ENCODE results near the gene CDK6.

The CDK6 gene

DNA sequence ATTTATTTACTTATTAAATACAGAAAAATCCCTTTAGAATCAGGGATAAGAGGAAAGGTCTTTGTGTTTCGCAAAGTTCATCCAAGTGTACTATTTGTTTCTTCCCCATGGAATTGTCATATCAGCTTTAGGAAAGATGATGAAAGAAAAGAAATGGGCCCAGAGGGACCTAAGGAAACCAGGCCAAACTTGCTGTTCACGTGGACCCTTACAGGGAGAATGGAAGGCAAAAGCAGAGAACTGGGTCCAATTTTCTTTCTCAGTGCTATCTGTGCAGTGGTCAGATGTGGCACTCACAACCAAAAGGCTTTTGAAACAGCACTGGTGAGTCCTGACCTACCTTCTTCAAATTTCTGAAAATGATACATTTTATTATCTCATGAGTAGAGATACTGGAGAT, 192.6 kb downstream of the CDK6 start:
- no peak overlapping the region for H3K4me3 ChIP-seq (ENCODE audit: low read depth, low read length)
- no peak for TF ChIP-seq CTCF (IDR thresholded peaks at IDR 0.05; ENCODE audit: borderline replicate concordance, insufficient read depth, low read depth, low read length)

DNA sequence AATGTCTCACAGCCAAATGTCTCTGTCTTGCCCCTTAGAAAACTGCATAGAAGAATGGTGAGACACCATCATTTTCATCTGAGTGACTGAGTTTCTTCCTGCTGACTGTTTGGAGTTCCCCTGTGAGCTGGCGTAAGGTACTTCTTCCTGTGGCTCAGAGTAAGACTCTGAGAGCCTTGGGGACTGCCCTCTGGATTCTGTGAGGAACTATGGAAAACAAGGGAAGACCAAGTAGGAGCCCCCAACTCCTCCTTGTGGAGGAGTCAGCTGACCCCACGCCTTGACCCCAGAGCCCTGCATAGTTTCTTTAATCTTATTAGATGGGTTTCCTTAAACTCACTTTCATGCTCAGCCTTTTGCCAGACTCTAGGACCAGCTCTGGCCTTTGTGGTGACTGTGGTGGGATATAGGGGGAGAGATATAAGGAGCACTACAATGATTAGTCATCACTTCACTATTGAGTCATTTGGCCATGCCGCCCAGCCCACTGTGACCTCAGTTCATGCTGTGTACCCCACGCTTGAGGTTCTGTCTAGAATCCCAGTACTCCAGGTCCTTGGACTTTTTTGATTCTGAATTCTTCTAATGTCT, 194.4 kb downstream of the CDK6 start:
- no peak overlapping the region for H3K4me3 ChIP-seq (ENCODE audit: low read depth, low read length)
- TF ChIP-seq CTCF (IDR thresholded peaks at IDR 0.05; ENCODE audit: borderline replicate concordance, insufficient read depth, low read depth, low read length): no peak

GRCh38 chr7:92639966-92640365, 196.4 kb downstream of the CDK6 start:
- no peak overlapping the region for H3K4me3 ChIP-seq (ENCODE audit: low read depth, low read length)

DNA sequence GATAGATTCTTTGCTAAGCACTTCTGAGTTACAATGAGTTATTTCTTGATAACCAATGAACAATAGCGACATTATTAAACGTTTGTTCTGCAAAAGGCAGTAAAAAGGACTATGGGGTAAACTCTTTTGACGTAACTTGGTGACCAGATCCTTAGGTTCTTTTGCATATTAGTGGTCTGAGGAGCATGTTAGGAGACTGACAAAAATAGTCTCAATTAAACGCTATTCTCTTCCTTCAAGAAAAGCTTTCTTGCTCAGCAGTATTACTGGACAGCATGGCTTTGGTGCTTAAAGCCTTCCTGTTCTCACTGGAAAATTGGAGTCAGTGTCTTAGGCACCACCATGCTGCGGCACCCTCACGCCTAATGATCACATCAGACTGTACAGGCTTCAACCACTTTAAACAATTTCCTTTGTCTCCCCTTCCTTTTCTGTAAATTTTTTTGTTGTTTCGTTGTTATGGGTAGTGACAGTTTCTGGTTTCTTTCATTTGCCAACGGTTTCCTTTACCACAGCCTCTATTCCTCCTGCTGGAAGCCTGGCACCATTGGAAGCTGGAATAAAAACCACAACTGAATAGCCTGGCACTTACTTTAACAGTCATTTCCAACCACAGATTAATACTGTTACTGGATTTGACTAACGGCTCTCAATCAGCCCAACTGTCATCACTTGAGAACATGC, 197.0 kb downstream of the CDK6 start:
- H3K4me3 ChIP-seq (ENCODE audit: low read depth, low read length): no peak overlapping the region
- TF ChIP-seq CTCF (IDR thresholded peaks at IDR 0.05; ENCODE audit: borderline replicate concordance, insufficient read depth, low read depth, low read length): no peak

More at GRCh38 chr7:92639966-92640365, 196.4 kb downstream of the CDK6 start:
- no peak for TF ChIP-seq CTCF (IDR thresholded peaks at IDR 0.05; ENCODE audit: borderline replicate concordance, insufficient read depth, low read depth, low read length)

- no peak for TF ChIP-seq CTCF (IDR thresholded peaks at IDR 0.05; ENCODE audit: borderline replicate concordance, insufficient read depth, low read depth, low read length)
- H3K4me3 ChIP-seq (ENCODE audit: low read depth, low read length): no peak overlapping the region
These were observed 200.3 kb downstream of the CDK6 start for GRCh38 chr7:92636018-92636560.

DNA sequence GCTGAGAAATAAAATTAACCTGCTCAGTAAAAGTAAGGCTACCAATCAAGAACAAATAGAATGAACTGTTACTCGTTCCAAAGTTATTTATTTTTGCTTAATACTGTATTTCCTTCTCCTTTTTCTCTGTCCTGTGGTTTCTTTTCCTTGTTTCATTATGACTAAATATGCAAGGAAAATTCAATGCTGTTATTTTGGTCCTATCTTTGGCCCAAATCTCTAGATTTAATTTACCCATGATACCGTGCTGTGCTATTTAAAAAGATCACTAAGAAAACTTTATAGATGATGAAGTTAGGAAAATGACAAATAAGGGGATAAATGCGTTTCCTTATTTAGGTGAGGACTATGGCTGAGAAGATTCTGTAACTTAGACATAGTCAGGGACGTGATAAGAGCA, 200.8 kb downstream of the CDK6 start:
- no peak overlapping the region for H3K4me3 ChIP-seq (ENCODE audit: low read depth, low read length)
- TF ChIP-seq CTCF (IDR thresholded peaks at IDR 0.05; ENCODE audit: borderline replicate concordance, insufficient read depth, low read depth, low read length): no peak

Data from GM12875 (cell line).